Prostate gland (tissue), 2 donors: ENCODE results near the gene PSMB8. TPM values are rescaled to one million over a fixed set of nuclear protein-coding genes. Genes with fewer than 3 reads are reported as not detected.

ENCODE experiments used
- DNase-seq: peaks from one replicate; pipeline ENCODE4 v3.0.0-alpha.2; 2019; ENCODE audit warnings: low spot score
- H3K27ac ChIP-seq, 2 donors: fragments of 200-600 bp; sonication (generic); 2 replicates each; pipeline ENCODE4 v1.5.1; 2017 to 2019
- H3K27me3 ChIP-seq: fragments of 200-600 bp; sonication (generic); replicated peaks from 2 replicates; pipeline ENCODE4 v1.5.1; 2019; ENCODE audit not compliant: insufficient read depth
- H3K36me3 ChIP-seq, 2 donors: fragments of 200-600 bp; sonication (generic); 1 replicate in 1 of 2; 2 replicates in 1 of 2; pipeline versions ENCODE4 v1.5.1 to v1.8.1; 2017 to 2019
- H3K4me1 ChIP-seq: fragments of 200-600 bp; sonication (generic); replicated peaks from 2 replicates; pipeline ENCODE4 v1.5.1; 2019
- H3K4me3 ChIP-seq, 2 donors: fragments of 200-600 bp; sonication (generic); 2 replicates each; pipeline ENCODE4 v1.5.1; 2017 to 2019
- H3K9me3 ChIP-seq: fragments of 200-600 bp; sonication (generic); 2 replicates; pipeline ENCODE4 v1.5.1; 2017
- POLR2A ChIP-seq: fragments of 450-650 bp; IDR thresholded peaks from one replicate; pipeline ENCODE4 v1.6.1; 2016; ENCODE audit warnings: antibody characterized with exemption, mild to moderate bottlenecking
- POLR2AphosphoS5 ChIP-seq: sonication (generic); formaldehyde crosslinking; IDR thresholded peaks from one replicate; pipeline ENCODE4 v1.6.1; 2017; ENCODE audit warnings: antibody characterized with exemption
- WGBS: methylation state at CpG from one replicate; pipeline ENCODE4 v1.1.5; 2018; 5-methylcytosine and 5-hydroxymethylcytosine counted together
- intact Hi-C: fragments of 100-400 bp; cut with DNase I; formaldehyde crosslinking; loops from one replicate; pipeline ENCODE4 v1.14.2; 2022
- total RNA-seq, 2 donors: library from RNA; depleted of rRNA; stranded (reverse); fragments of >200 nt; gene quantifications; one replicate each; pipeline ENCODE4 v1.1.0, GENCODE V29; 2016
- TF ChIP-seq, protein P1 (sequence below), 4 experiments: fragments of 200-600 bp in 2 of 4; fragments of 450-650 bp in 2 of 4; sonication (generic) in 2 of 4; IDR thresholded peaks; 1 replicate in 3 of 4; 2 replicates in 1 of 4; pipeline ENCODE4 v1.5.1; 2016 to 2019; ENCODE audit warnings: antibody characterized with exemption in 4 of 4, mild to moderate bottlenecking in 2 of 4, moderate library complexity in 2 of 4

PSMB8 gene
- total RNA-seq, 2 donors from 2014 or later: 30.7 to 47.3 TPM

DNA sequence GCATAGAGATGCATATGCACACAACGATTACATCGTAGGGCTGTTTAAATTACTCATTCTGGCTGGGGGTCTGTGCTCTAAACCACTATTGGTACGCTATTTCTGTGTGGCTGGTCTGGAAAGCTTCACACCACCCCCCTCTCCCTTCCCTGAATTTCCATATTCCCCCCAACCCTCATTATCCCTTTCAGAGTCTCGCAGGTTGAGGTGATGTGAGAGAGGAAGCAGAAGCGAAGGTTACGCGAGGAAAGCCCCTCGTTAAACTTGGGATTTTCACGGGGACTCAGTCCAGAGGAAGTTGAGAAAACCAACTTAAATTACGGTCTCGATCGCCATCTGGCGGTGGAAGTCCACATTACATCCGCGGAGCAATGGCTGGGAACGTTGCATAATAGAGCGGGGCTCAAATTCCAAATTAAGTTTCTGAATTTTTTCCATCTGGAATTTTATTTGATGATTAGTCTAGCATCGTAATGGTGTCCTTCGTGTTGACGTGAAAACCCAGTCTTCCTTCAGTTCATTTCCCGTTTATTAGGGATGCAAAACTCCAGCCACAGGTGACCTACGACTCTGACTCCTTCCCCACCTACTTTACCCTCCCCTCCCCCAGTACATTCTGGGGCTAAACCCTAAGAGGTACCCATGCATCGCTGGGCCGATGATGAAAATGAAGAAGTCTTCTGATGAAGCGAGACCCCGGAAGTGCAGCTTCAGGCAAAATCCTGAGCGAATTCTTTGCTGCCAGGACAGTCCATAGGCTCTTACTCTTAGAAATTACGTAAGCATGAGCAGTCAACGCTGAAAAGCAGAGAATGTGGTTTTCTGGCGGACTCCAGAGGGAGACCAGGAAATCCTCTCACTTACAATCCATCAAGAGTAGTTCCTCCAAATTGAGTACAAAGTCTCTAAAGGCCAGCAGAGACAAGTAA, 46.7 kb downstream of the PSMB8 start:
- DNase-seq: peak; percentile 58
- 12% methylated on average over 30 of the region's 30 CpGs for WGBS
- H3K36me3 ChIP-seq: no peaks in the 10 kb centered on the region
- H3K4me1 ChIP-seq: no peaks in the 10 kb centered on the region
- TF ChIP-seq, protein P1, sequence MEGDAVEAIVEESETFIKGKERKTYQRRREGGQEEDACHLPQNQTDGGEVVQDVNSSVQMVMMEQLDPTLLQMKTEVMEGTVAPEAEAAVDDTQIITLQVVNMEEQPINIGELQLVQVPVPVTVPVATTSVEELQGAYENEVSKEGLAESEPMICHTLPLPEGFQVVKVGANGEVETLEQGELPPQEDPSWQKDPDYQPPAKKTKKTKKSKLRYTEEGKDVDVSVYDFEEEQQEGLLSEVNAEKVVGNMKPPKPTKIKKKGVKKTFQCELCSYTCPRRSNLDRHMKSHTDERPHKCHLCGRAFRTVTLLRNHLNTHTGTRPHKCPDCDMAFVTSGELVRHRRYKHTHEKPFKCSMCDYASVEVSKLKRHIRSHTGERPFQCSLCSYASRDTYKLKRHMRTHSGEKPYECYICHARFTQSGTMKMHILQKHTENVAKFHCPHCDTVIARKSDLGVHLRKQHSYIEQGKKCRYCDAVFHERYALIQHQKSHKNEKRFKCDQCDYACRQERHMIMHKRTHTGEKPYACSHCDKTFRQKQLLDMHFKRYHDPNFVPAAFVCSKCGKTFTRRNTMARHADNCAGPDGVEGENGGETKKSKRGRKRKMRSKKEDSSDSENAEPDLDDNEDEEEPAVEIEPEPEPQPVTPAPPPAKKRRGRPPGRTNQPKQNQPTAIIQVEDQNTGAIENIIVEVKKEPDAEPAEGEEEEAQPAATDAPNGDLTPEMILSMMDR (IDR thresholded peaks at IDR 0.05): peak; percentile 85 to 94 (median 88)
- TF ChIP-seq POLR2A (no peak), POLR2AphosphoS5 (peak; percentile 55)
- H3K9me3 ChIP-seq: no peaks in the 10 kb centered on the region
- no peak overlapping the region for H3K4me3 ChIP-seq
- intact Hi-C loops: loop anchor here (5.0 to 10.0 kb wide), 3 partner anchors 102 to 552 kb away; no protein-coding TSS in a partner anchor
- H3K27ac ChIP-seq: no peak overlapping the region
- H3K27me3 ChIP-seq: no peaks in the 10 kb centered on the region

DNA sequence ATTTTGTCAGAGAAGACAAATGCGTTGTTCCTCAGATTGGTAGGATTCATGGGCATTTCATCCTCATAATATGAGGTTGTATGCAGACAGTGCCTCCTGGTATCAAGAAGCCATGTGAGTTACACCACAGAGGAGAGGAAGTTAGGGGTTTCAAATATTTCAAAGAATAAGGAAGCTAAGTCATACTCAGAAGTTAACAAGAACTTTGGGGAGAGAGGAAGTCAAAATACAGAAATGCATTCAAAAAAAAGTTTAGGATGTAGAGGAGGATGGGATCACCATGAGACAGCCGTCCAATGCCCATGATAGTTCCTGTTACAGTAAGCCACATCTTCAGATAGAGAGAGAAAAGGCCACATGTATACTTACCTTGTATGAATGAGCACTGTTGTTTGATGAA, 49.3 kb downstream of the PSMB8 start:
- H3K4me3 ChIP-seq: no peak overlapping the region
- no peak for TF ChIP-seq POLR2A
- TF ChIP-seq, protein P1 (IDR thresholded peaks at IDR 0.05): no peak
- no peak for TF ChIP-seq POLR2AphosphoS5
- H3K27me3 ChIP-seq: peaks cover 3% of the 10 kb centered on the region
- WGBS: 80% methylated on average over 2 of the region's 2 CpGs
- no peaks in the 10 kb centered on the region for H3K4me1 ChIP-seq
- H3K36me3 ChIP-seq: no peaks in the 10 kb centered on the region
- no peak for DNase-seq
- intact Hi-C loops: loop anchor here (5.0 to 10.0 kb wide), 3 partner anchors 100 to 550 kb away; no protein-coding TSS in a partner anchor
- H3K27ac ChIP-seq: no peak overlapping the region
- no peaks in the 10 kb centered on the region for H3K9me3 ChIP-seq

DNA sequence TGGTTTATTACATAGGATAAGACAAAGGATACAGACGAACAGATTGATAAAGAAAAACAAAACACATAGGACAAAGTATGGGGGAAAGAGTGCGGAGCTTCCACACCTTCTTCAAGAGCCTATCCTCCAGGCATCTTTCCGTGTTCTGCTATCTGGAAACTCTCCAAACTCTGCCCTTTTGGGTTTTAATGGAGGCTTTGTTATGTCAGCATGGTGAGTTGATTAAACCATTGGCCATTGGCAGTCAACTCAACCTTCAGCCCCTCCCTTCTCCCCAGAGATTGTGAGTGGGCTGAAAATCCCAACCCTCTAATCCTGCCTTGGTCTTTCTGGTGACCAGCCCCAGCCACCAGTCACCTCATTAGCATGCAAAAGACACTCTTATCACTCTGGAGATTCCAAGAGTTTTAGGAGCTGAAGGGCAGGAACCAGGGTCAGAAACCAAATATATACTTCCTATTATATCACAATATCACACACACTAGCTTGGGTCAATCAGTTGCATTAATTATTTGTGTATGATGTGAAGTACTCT, 50.9 kb downstream of the PSMB8 start:
- intact Hi-C loops: loop anchor here (5.0 to 10.0 kb wide), 3 partner anchors 98 to 548 kb away; no protein-coding TSS in a partner anchor

More for the DNA sequence above, 50.9 kb downstream of the PSMB8 start:
- H3K36me3 ChIP-seq: no peaks in the 10 kb centered on the region
- no peaks in the 10 kb centered on the region for H3K9me3 ChIP-seq
- no peak for DNase-seq
- no peak overlapping the region for H3K27ac ChIP-seq
- peaks cover 3% of the 10 kb centered on the region for H3K27me3 ChIP-seq
- H3K4me3 ChIP-seq: no peak overlapping the region
- H3K4me1 ChIP-seq: no peaks in the 10 kb centered on the region
- TF ChIP-seq POLR2AphosphoS5 (no peak), POLR2A (no peak)
- TF ChIP-seq, protein P1 (IDR thresholded peaks at IDR 0.05): no peak
- 37% methylated on average over 3 of the region's 3 CpGs for WGBS

Other genes starting within 250 kb of the PSMB8 start
- 1 to 10 TPM; 2.4 to 3.7 TPM for gene HLA-DQA1, start 206.6 kb downstream of the PSMB8 start, total RNA-seq
- 1 to 10 TPM; 1.0 to 3.0 TPM for gene HLA-DQB1, start 177.4 kb downstream of the PSMB8 start, total RNA-seq
- 1 to 10 TPM in 1 of 2 donors, under 1 TPM in 1; 0.45 to 1.6 TPM for gene HLA-DQA2, start 102.7 kb downstream of the PSMB8 start, total RNA-seq
- gene HLA-DQB2, start 80.5 kb downstream of the PSMB8 start, total RNA-seq: 1 to 10 TPM in 1 of 2 donors, not detected in 1; 1.5 TPM
- gene HLA-DOB, start 27.0 kb downstream of the PSMB8 start, total RNA-seq: under 1 TPM in 1 of 2 donors, not detected in 1; 0.41 TPM
- gene TAP2, start 5.3 kb downstream of the PSMB8 start, total RNA-seq: 10 to 100 TPM in 1 of 2 donors, 1 to 10 TPM in 1; 7.1 to 15.8 TPM
- 10 to 100 TPM; 30.6 to 47.4 TPM for gene TAP1, start 9.7 kb upstream of the PSMB8 start, total RNA-seq
- gene PSMB9, start 10.1 kb upstream of the PSMB8 start, total RNA-seq: 10 to 100 TPM; 22.4 to 27.7 TPM
- 10 to 100 TPM in 1 of 2 donors, 1 to 10 TPM in 1; 7.3 to 15.2 TPM for gene HLA-DMB, start 97.0 kb upstream of the PSMB8 start, total RNA-seq
- gene HLA-DMA, start 109.0 kb upstream of the PSMB8 start, total RNA-seq: 10 to 100 TPM in 1 of 2 donors, 1 to 10 TPM in 1; 9.6 to 26.1 TPM
- gene BRD2, start 124.5 kb upstream of the PSMB8 start, total RNA-seq: 100 to 1,000 TPM; 153 to 252 TPM
- gene HLA-DOA, start 165.5 kb upstream of the PSMB8 start, total RNA-seq: 10 to 100 TPM in 1 of 2 donors, 1 to 10 TPM in 1; 7.2 to 14.6 TPM
- gene HLA-DPA1, start 229.6 kb upstream of the PSMB8 start, total RNA-seq: 10 to 100 TPM; 69.5 to 73.7 TPM
- gene HLA-DPB1, start 231.9 kb upstream of the PSMB8 start, total RNA-seq: 10 to 100 TPM; 51.6 to 57.5 TPM